Measurements from ENCODE around the gene CD164L2.

Gene CD164L2

DNA sequence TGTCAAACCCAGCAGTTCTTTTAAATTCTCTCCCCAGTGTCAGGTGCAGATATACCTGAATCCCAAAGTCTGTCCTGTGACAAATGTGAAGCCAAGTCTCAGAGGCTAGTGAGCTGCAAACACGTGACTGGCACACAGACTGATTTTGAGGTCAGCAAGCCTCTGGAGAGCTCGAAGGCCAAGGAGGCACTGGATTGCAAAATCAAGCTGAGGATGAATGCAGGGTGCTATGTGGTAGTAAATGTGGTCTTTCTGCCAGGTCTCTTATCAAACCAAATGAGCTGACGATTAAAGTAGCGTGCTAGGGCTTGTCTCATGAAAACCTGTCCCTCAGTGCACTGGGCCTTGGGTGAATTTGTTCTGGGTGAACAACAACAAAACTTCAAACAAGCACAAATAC lies 29.9 kb upstream of the CD164L2 start:
- Histone ChIP-seq H3K36me3 (ENCODE audit: insufficient read depth) (no peaks in the 10 kb centered on the region), H4K20me1 (ENCODE audit: insufficient read depth) (no peaks in the 10 kb centered on the region), H3K27me3 (ENCODE audit: insufficient read depth, low read depth) (no peaks in the 10 kb centered on the region), H3K4me2 (no peak overlapping the region), H3K4me3 (IDR thresholded peaks at IDR 0.05; ENCODE audit: insufficient read depth, low read depth, low read length) (no peak overlapping the region), H3K9ac (no peak overlapping the region), H3K4me1 (ENCODE audit: low read depth, poor library complexity, severe bottlenecking) (peaks cover 15% of the 10 kb centered on the region), H3K79me2 (ENCODE audit: insufficient read depth, low read depth) (no peaks in the 10 kb centered on the region), H2AFZ (ENCODE audit: low read depth) (no peak overlapping the region), H3K27ac (no peak overlapping the region)
- TF ChIP-seq, protein P1, sequence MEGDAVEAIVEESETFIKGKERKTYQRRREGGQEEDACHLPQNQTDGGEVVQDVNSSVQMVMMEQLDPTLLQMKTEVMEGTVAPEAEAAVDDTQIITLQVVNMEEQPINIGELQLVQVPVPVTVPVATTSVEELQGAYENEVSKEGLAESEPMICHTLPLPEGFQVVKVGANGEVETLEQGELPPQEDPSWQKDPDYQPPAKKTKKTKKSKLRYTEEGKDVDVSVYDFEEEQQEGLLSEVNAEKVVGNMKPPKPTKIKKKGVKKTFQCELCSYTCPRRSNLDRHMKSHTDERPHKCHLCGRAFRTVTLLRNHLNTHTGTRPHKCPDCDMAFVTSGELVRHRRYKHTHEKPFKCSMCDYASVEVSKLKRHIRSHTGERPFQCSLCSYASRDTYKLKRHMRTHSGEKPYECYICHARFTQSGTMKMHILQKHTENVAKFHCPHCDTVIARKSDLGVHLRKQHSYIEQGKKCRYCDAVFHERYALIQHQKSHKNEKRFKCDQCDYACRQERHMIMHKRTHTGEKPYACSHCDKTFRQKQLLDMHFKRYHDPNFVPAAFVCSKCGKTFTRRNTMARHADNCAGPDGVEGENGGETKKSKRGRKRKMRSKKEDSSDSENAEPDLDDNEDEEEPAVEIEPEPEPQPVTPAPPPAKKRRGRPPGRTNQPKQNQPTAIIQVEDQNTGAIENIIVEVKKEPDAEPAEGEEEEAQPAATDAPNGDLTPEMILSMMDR (conservative IDR thresholded peaks at IDR 0.05; ENCODE audit: low read depth, low read length), result no peak

DNA sequence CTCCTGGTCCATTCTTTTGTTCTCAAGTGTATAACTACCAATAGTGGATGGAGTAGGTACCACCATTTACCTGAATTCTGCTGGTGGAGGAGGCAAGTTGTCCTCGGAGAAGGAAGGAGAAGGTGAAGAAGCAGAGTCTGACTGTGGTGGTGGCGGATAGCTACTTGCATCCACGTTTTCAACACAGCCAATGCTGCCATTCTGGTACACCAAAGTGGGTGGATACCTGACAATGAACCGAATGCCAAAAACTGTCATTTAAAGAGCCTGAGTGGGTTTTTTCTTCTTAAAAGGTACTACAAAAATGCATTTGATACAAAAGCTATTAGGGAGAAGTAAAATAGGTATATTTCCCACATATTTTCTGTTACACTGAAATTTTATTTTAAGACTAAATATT lies 29.4 kb upstream of the CD164L2 start:
- Histone ChIP-seq H3K79me2 (ENCODE audit: insufficient read depth, low read depth) (no peaks in the 10 kb centered on the region), H3K4me1 (ENCODE audit: low read depth, poor library complexity, severe bottlenecking) (peaks cover 10% of the 10 kb centered on the region), H3K9ac (no peak overlapping the region), H3K4me3 (IDR thresholded peaks at IDR 0.05; ENCODE audit: insufficient read depth, low read depth, low read length) (no peak overlapping the region), H2AFZ (ENCODE audit: low read depth) (no peak overlapping the region), H3K27me3 (ENCODE audit: insufficient read depth, low read depth) (no peaks in the 10 kb centered on the region), H3K4me2 (no peak overlapping the region), H3K27ac (no peak overlapping the region), H4K20me1 (ENCODE audit: insufficient read depth) (no peaks in the 10 kb centered on the region), H3K36me3 (ENCODE audit: insufficient read depth) (no peaks in the 10 kb centered on the region)
- TF ChIP-seq, protein P1 (conservative IDR thresholded peaks at IDR 0.05; ENCODE audit: low read depth, low read length), result no peak

DNA sequence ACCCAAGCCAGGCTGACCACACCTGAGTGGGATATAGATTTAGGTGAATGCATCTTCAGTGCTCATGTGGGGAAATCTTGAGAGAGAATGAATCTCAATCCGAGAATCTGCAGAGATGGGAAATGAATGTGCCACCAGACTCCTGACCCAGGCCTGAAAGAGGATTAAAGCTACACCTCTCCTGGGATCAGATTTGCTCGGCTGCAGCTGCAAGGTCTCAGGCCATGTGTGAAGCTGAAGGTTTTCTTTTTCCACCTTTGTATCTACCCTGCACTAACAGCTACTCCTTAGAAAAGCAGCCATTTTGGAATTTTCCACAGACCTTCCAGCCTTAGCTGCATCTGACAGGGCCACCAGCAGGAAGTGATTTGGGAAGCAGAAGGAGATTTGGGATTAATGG lies 27.6 kb upstream of the CD164L2 start:
- H3K27ac ChIP-seq, result no peak overlapping the region
- H3K36me3 ChIP-seq (ENCODE audit: insufficient read depth), result no peaks in the 10 kb centered on the region
- no peak overlapping the region for H2AFZ ChIP-seq (ENCODE audit: low read depth)
- no peak overlapping the region for H3K4me2 ChIP-seq
- no peaks in the 10 kb centered on the region for H3K79me2 ChIP-seq (ENCODE audit: insufficient read depth, low read depth)
- TF ChIP-seq, protein P1 (conservative IDR thresholded peaks at IDR 0.05; ENCODE audit: low read depth, low read length), result no peak
- no peaks in the 10 kb centered on the region for H3K27me3 ChIP-seq (ENCODE audit: insufficient read depth, low read depth)
- H3K9ac ChIP-seq, result no peak overlapping the region
- H3K4me1 ChIP-seq (ENCODE audit: low read depth, poor library complexity, severe bottlenecking), result no peaks in the 10 kb centered on the region
- no peak overlapping the region for H3K4me3 ChIP-seq (IDR thresholded peaks at IDR 0.05; ENCODE audit: insufficient read depth, low read depth, low read length)
- H4K20me1 ChIP-seq (ENCODE audit: insufficient read depth), result no peaks in the 10 kb centered on the region

DNA sequence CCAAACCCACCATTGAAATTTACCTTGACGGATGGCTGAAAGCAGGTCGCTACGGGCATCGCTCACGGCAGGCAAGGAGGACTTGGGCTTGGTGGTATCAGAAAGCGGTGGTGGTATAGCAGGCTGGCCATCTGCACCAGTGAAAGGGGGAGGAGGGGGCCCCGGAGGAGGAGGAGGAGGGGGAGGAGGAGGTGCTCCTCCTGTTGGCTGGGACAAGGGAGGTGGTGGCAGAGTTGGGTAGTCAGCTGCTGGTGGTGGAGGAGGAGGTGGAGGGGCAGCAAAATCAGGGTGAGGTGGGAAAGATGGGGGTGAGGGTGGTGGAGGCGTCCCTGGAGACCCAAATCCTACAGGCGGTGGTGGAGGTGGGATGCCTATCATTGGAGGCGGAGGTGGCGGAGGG lies 26.5 kb upstream of the CD164L2 start:
- Histone ChIP-seq H3K27ac (no peak overlapping the region), H3K4me1 (ENCODE audit: low read depth, poor library complexity, severe bottlenecking) (no peaks in the 10 kb centered on the region), H2AFZ (ENCODE audit: low read depth) (no peak overlapping the region), H3K27me3 (ENCODE audit: insufficient read depth, low read depth) (no peaks in the 10 kb centered on the region), H3K4me3 (IDR thresholded peaks at IDR 0.05; ENCODE audit: insufficient read depth, low read depth, low read length) (no peak overlapping the region), H4K20me1 (ENCODE audit: insufficient read depth) (no peaks in the 10 kb centered on the region), H3K9ac (no peak overlapping the region), H3K36me3 (ENCODE audit: insufficient read depth) (no peaks in the 10 kb centered on the region), H3K4me2 (no peak overlapping the region), H3K79me2 (ENCODE audit: insufficient read depth, low read depth) (no peaks in the 10 kb centered on the region)
- TF ChIP-seq, protein P1 (conservative IDR thresholded peaks at IDR 0.05; ENCODE audit: low read depth, low read length), result no peak

Measured in KMS-11 (cell line).